Measurements from ENCODE around the gene E2F7. TPM values are rescaled to one million over a fixed set of nuclear protein-coding genes. Genes with fewer than 3 reads are reported as not detected.

The E2F7 gene
- total and polyA plus RNA-seq, 2 experiments from 2014 or later: 31.8 to 40.3 TPM

DNA sequence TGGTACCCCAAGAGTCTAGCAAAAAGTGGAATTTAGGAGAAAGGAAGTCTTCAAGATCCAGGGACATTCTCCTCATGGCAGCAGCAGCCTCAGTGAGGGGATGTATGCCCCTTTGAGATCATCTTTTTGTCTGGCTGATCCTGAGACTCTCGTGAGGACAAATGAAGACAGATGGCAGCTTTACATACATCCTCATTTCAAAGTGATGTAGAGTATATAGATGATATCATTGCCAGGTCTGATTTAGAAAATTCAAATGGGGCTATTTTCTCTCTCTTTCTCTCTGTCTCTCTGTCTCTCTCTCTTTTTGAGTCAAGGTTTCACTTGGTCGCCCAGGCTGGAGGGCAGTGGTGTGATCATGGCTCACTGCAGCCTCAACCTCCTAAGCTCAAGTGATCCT is 61.5 kb downstream of the E2F7 start:
- Mint-ChIP-seq H3K36me3 (ENCODE audit: low read depth) (no peaks in the 10 kb centered on the region), H3K27me3 (ENCODE audit: insufficient read depth, low read depth, poor library complexity) (no peaks in the 10 kb centered on the region), H3K27ac (no peak overlapping the region), H3K9me3 (no peaks in the 10 kb centered on the region; the same call in 2 of the 3 replicates), H3K4me3 (no peak overlapping the region), H3K4me1 (no peaks in the 10 kb centered on the region)
- no peaks in the 10 kb centered on the region for H3K9me2 ChIP-seq (ENCODE audit: insufficient read depth)
- H3K79me2 ChIP-seq (replicated peaks; ENCODE audit: insufficient read depth): no peaks in the 10 kb centered on the region
- no peaks in the 10 kb centered on the region for H4K20me1 ChIP-seq (replicated peaks; ENCODE audit: insufficient read depth)
- H3K27me3 ChIP-seq (ENCODE audit: insufficient read depth): no peaks in the 10 kb centered on the region
- no peak overlapping the region for H3K27ac ChIP-seq (ENCODE audit: low read depth)
- H3K4me2 ChIP-seq: no peak overlapping the region
- H2AFZ ChIP-seq: no peak overlapping the region
- TF ChIP-seq, protein P1, sequence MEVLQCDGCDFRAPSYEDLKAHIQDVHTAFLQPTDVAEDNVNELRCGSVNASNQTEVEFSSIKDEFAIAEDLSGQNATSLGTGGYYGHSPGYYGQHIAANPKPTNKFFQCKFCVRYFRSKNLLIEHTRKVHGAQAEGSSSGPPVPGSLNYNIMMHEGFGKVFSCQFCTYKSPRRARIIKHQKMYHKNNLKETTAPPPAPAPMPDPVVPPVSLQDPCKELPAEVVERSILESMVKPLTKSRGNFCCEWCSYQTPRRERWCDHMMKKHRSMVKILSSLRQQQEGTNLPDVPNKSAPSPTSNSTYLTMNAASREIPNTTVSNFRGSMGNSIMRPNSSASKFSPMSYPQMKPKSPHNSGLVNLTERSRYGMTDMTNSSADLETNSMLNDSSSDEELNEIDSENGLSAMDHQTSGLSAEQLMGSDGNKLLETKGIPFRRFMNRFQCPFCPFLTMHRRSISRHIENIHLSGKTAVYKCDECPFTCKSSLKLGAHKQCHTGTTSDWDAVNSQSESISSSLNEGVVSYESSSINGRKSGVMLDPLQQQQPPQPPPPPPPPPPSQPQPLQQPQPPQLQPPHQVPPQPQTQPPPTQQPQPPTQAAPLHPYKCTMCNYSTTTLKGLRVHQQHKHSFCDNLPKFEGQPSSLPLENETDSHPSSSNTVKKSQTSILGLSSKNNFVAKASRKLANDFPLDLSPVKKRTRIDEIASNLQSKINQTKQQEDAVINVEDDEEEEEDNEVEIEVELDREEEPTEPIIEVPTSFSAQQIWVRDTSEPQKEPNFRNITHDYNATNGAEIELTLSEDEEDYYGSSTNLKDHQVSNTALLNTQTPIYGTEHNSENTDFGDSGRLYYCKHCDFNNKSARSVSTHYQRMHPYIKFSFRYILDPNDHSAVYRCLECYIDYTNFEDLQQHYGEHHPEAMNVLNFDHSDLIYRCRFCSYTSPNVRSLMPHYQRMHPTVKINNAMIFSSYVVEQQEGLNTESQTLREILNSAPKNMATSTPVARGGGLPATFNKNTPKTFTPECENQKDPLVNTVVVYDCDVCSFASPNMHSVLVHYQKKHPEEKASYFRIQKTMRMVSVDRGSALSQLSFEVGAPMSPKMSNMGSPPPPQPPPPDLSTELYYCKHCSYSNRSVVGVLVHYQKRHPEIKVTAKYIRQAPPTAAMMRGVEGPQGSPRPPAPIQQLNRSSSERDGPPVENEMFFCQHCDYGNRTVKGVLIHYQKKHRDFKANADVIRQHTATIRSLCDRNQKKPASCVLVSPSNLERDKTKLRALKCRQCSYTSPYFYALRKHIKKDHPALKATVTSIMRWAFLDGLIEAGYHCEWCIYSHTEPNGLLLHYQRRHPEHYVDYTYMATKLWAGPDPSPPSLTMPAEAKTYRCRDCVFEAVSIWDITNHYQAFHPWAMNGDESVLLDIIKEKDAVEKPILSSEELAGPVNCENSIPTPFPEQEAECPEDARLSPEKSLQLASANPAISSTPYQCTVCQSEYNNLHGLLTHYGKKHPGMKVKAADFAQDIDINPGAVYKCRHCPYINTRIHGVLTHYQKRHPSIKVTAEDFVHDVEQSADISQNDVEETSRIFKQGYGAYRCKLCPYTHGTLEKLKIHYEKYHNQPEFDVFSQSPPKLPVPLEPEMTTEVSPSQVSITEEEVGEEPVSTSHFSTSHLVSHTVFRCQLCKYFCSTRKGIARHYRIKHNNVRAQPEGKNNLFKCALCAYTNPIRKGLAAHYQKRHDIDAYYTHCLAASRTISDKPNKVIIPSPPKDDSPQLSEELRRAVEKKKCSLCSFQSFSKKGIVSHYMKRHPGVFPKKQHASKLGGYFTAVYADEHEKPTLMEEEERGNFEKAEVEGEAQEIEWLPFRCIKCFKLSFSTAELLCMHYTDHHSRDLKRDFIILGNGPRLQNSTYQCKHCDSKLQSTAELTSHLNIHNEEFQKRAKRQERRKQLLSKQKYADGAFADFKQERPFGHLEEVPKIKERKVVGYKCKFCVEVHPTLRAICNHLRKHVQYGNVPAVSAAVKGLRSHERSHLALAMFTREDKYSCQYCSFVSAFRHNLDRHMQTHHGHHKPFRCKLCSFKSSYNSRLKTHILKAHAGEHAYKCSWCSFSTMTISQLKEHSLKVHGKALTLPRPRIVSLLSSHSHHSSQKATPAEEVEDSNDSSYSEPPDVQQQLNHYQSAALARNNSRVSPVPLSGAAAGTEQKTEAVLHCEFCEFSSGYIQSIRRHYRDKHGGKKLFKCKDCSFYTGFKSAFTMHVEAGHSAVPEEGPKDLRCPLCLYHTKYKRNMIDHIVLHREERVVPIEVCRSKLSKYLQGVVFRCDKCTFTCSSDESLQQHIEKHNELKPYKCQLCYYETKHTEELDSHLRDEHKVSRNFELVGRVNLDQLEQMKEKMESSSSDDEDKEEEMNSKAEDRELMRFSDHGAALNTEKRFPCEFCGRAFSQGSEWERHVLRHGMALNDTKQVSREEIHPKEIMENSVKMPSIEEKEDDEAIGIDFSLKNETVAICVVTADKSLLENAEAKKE (CRISPR knock-in tag; IDR thresholded peaks at IDR 0.05): no peak
- TF ChIP-seq, protein P2, sequence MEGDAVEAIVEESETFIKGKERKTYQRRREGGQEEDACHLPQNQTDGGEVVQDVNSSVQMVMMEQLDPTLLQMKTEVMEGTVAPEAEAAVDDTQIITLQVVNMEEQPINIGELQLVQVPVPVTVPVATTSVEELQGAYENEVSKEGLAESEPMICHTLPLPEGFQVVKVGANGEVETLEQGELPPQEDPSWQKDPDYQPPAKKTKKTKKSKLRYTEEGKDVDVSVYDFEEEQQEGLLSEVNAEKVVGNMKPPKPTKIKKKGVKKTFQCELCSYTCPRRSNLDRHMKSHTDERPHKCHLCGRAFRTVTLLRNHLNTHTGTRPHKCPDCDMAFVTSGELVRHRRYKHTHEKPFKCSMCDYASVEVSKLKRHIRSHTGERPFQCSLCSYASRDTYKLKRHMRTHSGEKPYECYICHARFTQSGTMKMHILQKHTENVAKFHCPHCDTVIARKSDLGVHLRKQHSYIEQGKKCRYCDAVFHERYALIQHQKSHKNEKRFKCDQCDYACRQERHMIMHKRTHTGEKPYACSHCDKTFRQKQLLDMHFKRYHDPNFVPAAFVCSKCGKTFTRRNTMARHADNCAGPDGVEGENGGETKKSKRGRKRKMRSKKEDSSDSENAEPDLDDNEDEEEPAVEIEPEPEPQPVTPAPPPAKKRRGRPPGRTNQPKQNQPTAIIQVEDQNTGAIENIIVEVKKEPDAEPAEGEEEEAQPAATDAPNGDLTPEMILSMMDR (conservative IDR thresholded peaks at IDR 0.05; ENCODE audit: low read depth in 2 of 2): no peak
- no peak for TF ChIP-seq CREB1 (CRISPR knock-in tag; IDR thresholded peaks at IDR 0.05; ENCODE audit: low read depth)
- no peak for TF ChIP-seq STAT1 (IDR thresholded peaks at IDR 0.05; ENCODE audit: unreplicated experiment)
- TF ChIP-seq, protein P3, sequence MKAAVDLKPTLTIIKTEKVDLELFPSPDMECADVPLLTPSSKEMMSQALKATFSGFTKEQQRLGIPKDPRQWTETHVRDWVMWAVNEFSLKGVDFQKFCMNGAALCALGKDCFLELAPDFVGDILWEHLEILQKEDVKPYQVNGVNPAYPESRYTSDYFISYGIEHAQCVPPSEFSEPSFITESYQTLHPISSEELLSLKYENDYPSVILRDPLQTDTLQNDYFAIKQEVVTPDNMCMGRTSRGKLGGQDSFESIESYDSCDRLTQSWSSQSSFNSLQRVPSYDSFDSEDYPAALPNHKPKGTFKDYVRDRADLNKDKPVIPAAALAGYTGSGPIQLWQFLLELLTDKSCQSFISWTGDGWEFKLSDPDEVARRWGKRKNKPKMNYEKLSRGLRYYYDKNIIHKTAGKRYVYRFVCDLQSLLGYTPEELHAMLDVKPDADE (IDR thresholded peaks at IDR 0.05): no peak
- TF ChIP-seq JUNB (IDR thresholded peaks at IDR 0.05; ENCODE audit: unreplicated experiment): no peak
- TF ChIP-seq, protein P4, sequence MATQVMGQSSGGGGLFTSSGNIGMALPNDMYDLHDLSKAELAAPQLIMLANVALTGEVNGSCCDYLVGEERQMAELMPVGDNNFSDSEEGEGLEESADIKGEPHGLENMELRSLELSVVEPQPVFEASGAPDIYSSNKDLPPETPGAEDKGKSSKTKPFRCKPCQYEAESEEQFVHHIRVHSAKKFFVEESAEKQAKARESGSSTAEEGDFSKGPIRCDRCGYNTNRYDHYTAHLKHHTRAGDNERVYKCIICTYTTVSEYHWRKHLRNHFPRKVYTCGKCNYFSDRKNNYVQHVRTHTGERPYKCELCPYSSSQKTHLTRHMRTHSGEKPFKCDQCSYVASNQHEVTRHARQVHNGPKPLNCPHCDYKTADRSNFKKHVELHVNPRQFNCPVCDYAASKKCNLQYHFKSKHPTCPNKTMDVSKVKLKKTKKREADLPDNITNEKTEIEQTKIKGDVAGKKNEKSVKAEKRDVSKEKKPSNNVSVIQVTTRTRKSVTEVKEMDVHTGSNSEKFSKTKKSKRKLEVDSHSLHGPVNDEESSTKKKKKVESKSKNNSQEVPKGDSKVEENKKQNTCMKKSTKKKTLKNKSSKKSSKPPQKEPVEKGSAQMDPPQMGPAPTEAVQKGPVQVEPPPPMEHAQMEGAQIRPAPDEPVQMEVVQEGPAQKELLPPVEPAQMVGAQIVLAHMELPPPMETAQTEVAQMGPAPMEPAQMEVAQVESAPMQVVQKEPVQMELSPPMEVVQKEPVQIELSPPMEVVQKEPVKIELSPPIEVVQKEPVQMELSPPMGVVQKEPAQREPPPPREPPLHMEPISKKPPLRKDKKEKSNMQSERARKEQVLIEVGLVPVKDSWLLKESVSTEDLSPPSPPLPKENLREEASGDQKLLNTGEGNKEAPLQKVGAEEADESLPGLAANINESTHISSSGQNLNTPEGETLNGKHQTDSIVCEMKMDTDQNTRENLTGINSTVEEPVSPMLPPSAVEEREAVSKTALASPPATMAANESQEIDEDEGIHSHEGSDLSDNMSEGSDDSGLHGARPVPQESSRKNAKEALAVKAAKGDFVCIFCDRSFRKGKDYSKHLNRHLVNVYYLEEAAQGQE (IDR thresholded peaks at IDR 0.05; ENCODE audit: unreplicated experiment): no peak
- TF ChIP-seq EZH2phosphoT487 (IDR thresholded peaks at IDR 0.05; ENCODE audit: unreplicated experiment): no peak
- no peak for TF ChIP-seq NANOG (IDR thresholded peaks at IDR 0.05; ENCODE audit: borderline replicate concordance)
- TF ChIP-seq ZNF114 (CRISPR knock-in tag; IDR thresholded peaks at IDR 0.05): no peak
- H3K36me3 ChIP-seq (ENCODE audit: insufficient read depth): no peaks in the 10 kb centered on the region
- no peak for ATAC-seq
- no peak overlapping the region for H3K4me3 ChIP-seq
- no peaks in the 10 kb centered on the region for H3K4me1 ChIP-seq (ENCODE audit: insufficient read depth)
- no peak for DNase-seq (ENCODE audit: low spot score)
- H3F3A ChIP-seq (replicated peaks; ENCODE audit: low read depth): no peaks in the 10 kb centered on the region

All from GM23338 (cell line).